ENCODE data around the gene SFXN3.

The SFXN3 gene

DNA sequence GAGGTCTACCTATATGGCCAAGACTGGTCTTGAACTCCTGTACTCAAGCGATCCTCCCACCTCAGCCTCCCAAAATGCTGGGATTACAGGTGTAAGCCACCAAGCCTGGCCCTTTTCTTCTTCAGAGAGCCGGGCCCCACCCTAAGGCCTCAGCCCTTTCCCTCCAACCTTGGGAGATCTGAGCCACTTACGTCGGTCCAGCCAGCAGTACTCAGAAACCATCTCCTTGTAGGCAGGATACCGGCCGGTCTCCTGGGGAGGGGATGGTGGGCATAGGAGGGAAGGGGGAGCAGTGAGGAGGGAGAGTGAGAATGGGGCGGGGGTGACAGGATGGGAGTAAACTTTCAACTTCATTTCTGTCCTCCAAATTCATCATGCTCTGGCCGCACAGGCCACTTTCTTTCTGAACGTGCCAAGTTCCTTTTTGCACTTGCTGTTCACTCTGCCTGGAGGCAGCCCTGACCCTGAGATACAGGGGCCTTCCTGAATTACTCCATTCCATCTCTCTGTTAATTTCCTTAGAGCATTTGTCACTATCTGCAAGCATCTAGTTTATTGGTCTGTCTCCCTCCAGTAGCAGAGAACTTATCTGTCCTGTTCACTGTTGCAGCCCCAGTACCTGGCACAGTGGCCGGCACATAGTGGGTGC is 10.5 kb upstream of the SFXN3 start:
- DNase-seq (ENCODE audit: low spot score), result no peak
- TF ChIP-seq, protein P1, sequence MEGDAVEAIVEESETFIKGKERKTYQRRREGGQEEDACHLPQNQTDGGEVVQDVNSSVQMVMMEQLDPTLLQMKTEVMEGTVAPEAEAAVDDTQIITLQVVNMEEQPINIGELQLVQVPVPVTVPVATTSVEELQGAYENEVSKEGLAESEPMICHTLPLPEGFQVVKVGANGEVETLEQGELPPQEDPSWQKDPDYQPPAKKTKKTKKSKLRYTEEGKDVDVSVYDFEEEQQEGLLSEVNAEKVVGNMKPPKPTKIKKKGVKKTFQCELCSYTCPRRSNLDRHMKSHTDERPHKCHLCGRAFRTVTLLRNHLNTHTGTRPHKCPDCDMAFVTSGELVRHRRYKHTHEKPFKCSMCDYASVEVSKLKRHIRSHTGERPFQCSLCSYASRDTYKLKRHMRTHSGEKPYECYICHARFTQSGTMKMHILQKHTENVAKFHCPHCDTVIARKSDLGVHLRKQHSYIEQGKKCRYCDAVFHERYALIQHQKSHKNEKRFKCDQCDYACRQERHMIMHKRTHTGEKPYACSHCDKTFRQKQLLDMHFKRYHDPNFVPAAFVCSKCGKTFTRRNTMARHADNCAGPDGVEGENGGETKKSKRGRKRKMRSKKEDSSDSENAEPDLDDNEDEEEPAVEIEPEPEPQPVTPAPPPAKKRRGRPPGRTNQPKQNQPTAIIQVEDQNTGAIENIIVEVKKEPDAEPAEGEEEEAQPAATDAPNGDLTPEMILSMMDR (IDR thresholded peaks at IDR 0.05; ENCODE audit: extremely low read depth, missing control alignments), result no peak

DNA sequence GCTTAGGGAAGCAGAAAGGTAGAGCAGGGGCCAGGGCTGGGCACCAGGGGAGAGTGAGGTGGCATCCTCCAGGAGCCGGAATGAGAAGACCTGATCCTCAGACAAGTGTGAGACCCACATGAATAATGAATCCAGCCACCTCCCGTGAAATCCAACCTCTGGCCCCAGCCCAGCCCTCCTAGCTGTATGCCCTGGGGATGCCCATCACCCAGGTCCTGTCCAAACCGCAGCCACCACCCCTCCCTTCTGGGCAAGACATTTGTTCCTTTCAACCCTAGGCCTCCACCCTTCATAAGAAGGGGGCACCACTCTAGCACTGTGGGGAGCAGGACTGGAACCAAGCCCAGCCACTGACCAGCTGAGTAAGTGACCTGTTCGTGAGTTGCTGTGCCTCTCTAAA is 9.8 kb upstream of the SFXN3 start:
- DNase-seq (ENCODE audit: low spot score), result no peak
- TF ChIP-seq, protein P1 (IDR thresholded peaks at IDR 0.05; ENCODE audit: extremely low read depth, missing control alignments), result no peak

DNA sequence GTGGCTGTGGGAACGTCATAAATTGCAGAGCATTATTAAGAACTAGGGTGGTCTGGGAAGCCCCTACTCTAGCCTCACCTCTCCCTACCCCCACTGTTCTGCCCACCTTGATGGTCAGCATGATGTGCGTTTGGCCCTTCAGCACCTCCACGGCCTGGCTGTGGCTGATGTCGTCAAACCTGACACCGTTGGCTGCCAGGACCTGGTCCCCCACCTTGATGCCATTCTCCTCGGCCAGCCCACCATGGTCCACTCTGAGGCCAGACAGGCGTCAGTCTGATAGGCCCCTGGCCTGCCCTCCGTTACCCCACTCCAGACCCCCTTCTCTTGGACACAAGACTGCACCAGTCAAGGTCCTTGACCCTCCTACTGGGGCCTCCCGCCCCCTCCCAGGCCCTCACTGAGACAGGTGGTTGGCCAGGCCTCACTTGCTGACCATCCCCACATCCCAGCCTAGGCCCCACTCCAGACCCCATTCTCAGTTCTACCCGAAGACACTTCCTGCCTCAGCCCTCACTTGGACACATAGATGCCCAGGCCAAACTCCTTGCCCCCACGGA is 9.3 kb upstream of the SFXN3 start:
- no peak for DNase-seq (ENCODE audit: low spot score)
- TF ChIP-seq, protein P1 (IDR thresholded peaks at IDR 0.05; ENCODE audit: extremely low read depth, missing control alignments), result no peak

DNA sequence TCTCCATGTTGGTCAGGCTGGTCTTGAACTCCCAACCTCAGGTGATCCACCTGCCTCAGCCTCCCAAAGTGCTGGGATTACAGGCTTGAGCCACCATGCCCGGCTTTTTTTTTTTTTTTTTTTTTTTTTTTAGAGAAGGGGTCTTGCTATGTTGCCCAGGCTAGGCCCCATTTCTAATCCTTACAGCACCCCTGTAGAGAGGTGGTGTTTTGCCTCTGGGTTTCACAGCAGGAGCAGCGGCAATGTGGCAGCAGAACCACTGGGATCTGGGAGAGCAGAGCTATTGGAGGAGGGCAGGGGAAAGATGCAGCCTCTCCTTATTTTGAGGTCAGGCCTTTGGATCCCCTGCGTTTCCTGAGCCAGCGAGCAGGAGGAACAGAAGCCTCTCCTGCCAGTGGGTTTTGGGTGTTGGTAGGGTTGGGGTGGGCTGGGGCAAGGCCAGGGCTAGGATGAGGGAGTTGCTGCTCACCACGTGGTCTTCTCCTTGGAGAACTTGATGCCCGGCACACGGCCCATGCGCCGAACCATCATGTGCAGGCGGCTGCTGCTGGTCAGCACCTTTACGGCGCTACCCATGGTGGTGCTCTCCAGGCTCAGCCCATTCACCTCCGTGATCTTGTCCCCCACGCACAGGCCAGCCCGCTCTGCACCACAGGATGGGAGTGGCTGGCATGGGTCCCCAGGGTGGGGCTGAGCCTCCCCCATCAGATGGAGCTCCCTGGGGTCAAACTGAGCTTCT is 7.9 kb upstream of the SFXN3 start:
- TF ChIP-seq, protein P1 (IDR thresholded peaks at IDR 0.05; ENCODE audit: extremely low read depth, missing control alignments), result no peak
- DNase-seq (ENCODE audit: low spot score), result no peak

DNA sequence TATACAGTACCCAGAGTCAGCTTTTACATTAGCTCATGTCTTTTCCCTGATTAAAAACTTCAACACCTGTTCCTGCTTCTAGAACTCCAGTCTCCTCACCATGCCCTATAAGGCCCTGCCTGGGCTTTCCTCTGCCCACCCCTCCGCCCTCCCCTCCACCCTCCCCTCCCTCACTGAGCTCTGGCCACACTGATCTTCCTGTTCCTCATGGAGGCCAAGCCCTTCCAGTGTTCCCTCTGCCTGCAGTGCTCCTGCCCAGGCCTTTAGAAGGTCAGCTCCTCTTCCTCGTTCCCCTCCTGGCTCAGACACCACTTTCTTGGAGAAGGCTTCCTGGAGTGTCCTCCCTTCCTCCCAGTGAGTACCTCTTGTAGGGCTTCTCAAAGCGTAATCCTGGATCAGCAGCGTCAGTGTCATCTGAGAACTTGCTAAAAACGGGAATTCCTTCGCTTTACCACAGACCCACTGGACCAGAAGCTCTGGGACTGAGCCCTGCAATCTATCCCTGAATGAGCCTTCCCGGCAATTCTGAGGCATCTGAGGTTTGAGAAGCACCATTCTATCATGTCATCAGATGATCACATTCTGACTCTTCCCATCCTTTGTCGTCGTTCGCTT is 3.8 kb upstream of the SFXN3 start:
- no peak for DNase-seq (ENCODE audit: low spot score)
- TF ChIP-seq, protein P1 (IDR thresholded peaks at IDR 0.05; ENCODE audit: extremely low read depth, missing control alignments), result no peak

DNA sequence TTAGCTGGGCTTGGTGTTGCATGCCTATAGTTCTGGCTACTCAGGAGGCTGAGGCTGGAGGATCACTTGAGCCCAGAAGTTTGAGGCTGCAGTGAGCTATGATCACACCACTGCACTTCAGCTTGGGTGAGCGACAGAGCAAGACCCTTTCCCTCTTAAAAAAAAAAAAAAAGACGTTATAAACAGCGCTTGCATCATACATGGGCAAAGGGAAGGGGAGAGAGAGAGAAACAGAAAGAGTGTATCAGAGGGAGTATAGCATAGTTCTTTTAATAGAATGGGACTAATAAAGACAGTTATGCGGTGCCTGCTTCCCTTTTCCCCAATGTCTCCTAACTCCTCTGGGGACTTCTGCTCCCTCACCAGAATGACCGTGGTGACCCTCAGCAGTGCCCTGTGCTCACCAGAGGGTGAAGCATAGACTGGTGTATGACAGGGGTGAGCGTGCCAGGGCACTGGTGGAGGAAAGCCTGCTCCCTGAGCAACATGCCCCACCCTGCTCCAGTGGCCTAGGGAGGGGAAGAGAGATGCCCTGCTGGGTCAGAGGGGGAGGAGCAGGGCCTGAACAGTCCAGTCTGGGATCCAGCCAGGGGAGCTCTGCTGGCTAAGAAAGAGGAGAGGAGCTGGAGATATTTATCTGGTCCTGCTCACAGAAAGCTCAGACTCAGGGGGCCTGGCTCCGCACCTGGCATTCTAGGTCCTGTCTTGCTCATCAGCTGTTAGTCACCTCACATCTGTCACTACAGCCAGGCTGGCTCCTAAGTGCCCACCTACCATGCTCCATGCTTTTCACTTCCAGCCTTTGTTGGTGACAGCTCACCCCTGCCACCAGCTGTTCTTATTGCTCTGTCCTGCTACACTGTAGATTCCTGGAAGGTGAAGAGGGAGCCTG is 2.3 kb upstream of the SFXN3 start:
- DNase-seq (ENCODE audit: low spot score), result no peak

More for the DNA sequence above, 2.3 kb upstream of the SFXN3 start:
- TF ChIP-seq, protein P1 (IDR thresholded peaks at IDR 0.05; ENCODE audit: extremely low read depth, missing control alignments), result no peak
